Uterus (tissue), 4 donors: ENCODE results near the gene CPTP. TPM values are rescaled to one million over a fixed set of nuclear protein-coding genes. Genes with fewer than 3 reads are reported as not detected.

Experiments
- DNase-seq, 2 donors: peaks; one replicate each; pipeline ENCODE4 v3.0.0-alpha.2; 2019 to 2020
- H3K27ac ChIP-seq, 2 donors: fragments of 200-600 bp; sonication (generic); 1 replicate in 1 of 2; 2 replicates in 1 of 2; pipeline ENCODE4 v1.5.1; 2016 to 2018
- H3K27me3 ChIP-seq, 2 donors: fragments of 200-600 bp; sonication (generic); one replicate each; pipeline ENCODE4 v1.5.1; 2018 to 2019; ENCODE audit warnings: control low read depth in 1 of 2
- H3K36me3 ChIP-seq, 2 donors: fragments of 200-600 bp; sonication (generic); one replicate each; pipeline ENCODE4 v1.5.1; 2019; ENCODE audit warnings: control low read depth in 1 of 2
- H3K4me1 ChIP-seq, 2 donors: fragments of 200-600 bp; sonication (generic); one replicate each; pipeline ENCODE4 v1.5.1; 2018 to 2019; ENCODE audit warnings: control low read depth in 1 of 2
- H3K4me3 ChIP-seq, 2 donors: fragments of 200-600 bp; sonication (generic); 1 replicate in 1 of 2; 2 replicates in 1 of 2; pipeline ENCODE4 v1.5.1; 2018 to 2019; ENCODE audit warnings: mild to moderate bottlenecking in 1 of 2
- H3K9me3 ChIP-seq, 2 donors: fragments of 200-600 bp; sonication (generic); one replicate each; pipeline ENCODE4 v1.5.1; 2019; ENCODE audit warnings: control low read depth in 1 of 2
- POLR2A ChIP-seq, 2 donors: fragments of 450-650 bp; IDR thresholded peaks; one replicate each; pipeline ENCODE4 v1.6.1; 2016; ENCODE audit warnings: antibody characterized with exemption in 2 of 2, mild to moderate bottlenecking in 1 of 2, moderate library complexity in 1 of 2
- intact Hi-C: fragments of 100-400 bp; cut with DNase I; formaldehyde crosslinking; loops from one replicate; pipeline ENCODE4 v1.15.1; 2023; ENCODE audit warnings: low total_unique reads
- total RNA-seq, 4 donors: library from RNA; depleted of rRNA in 3 of 4; stranded (reverse); fragments of >200 nt in 3 of 4; gene quantifications; one replicate each; pipeline versions ENCODE4 v1.1.0 to v1.2.4, GENCODE V29; 2014 to 2023
- TF ChIP-seq, protein P1 (sequence below), 4 experiments: fragments of 200-600 bp in 2 of 4; fragments of 450-650 bp in 2 of 4; sonication (generic) in 2 of 4; IDR thresholded peaks; one replicate each; pipeline ENCODE4 v1.5.1; 2016 to 2019; ENCODE audit warnings: antibody characterized with exemption in 4 of 4, mild to moderate bottlenecking in 2 of 4, moderate library complexity in 1 of 4
- donor health status: DM: yes; HTN: yes; CAD: no.

CPTP gene
- total RNA-seq, 4 donors from 2014 or later = 3.5 to 23.9 (median 16.4) TPM

DNA sequence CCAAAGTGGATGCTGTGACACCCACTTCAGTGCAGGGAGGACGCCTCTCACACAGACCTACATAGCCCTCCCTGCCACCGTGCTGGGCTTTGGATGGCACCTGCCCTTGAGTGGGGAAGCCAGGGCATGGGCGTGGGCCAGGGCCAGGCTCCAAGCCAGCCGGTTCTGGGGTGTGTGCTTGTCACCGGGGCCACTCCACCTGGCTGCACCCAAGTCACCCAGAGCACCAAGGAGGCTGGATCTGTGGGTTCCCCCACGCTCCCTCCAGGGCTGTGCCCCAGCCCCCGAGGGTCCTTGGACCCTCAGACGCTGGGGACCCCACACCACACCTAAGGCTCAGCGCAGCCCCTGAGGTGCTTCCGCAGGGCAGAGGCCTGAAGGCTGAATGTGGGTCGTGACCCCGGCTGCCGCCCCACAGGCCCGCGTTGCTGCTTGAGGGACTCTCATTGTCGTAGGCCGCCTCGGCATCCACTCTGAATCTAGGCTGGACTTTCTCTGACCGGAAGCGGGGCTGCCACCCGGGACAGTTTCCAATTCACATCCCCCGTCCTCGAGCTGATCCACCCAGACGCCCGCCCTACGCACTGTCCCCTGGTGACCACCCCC is 32.3 kb downstream of the CPTP start:
- TF ChIP-seq, protein P1, sequence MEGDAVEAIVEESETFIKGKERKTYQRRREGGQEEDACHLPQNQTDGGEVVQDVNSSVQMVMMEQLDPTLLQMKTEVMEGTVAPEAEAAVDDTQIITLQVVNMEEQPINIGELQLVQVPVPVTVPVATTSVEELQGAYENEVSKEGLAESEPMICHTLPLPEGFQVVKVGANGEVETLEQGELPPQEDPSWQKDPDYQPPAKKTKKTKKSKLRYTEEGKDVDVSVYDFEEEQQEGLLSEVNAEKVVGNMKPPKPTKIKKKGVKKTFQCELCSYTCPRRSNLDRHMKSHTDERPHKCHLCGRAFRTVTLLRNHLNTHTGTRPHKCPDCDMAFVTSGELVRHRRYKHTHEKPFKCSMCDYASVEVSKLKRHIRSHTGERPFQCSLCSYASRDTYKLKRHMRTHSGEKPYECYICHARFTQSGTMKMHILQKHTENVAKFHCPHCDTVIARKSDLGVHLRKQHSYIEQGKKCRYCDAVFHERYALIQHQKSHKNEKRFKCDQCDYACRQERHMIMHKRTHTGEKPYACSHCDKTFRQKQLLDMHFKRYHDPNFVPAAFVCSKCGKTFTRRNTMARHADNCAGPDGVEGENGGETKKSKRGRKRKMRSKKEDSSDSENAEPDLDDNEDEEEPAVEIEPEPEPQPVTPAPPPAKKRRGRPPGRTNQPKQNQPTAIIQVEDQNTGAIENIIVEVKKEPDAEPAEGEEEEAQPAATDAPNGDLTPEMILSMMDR (IDR thresholded peaks at IDR 0.05) = no peak
- no peak for TF ChIP-seq POLR2A (IDR thresholded peaks at IDR 0.05)
- Histone ChIP-seq H3K27me3 (no peaks in the 10 kb centered on the region), H3K27ac (peak overlapping the region; percentile 96), H3K36me3 (no peaks in the 10 kb centered on the region), H3K4me3 (peak overlapping the region; percentile 68 to 70), H3K9me3 (no peaks in the 10 kb centered on the region), H3K4me1 (peaks cover 5 to 24% of the 10 kb centered on the region in 2 donors)
- DNase-seq = no peak
- intact Hi-C loops = loop anchor here (10.0 kb wide), 1 partner anchor 52 kb away; the partner anchor contains the start of genes ACAP3 and PUSL1

DNA sequence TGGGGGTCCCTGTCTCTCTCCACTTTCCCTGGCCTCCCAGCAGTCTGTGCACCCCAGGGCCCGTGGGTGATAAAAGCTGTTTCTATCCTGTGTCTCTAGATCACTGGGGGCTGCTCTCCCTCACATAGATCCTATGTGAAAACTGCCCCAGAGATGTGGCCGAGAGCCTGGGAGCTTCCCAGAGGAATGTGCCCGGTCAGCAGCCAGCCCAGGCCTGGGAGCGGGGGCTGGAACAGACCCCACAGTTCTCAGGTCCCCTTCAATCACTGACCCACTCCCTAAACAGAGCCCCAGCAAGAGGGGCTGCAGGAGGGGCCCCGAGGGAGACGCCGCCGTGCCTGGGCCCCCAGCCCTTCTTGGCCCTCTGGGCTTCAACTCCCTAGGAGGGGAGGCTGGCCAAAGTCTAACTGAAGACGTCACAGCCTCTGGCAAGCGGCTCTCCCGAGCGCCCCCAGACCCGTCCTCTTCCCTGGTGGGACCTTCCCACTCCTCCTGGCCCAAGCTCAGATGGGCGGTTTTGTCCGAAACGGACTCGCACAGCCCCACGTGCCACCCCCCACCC is 33.4 kb downstream of the CPTP start:
- no peaks in the 10 kb centered on the region for H3K9me3 ChIP-seq
- H3K27ac ChIP-seq = peak overlapping the region; percentile 96
- H3K4me3 ChIP-seq = peak overlapping the region; percentile 68 to 70
- intact Hi-C loops = loop anchor here (10.0 kb wide), 1 partner anchor 53 kb away; the partner anchor contains the start of genes ACAP3 and PUSL1
- no peak for DNase-seq
- no peak for TF ChIP-seq POLR2A (IDR thresholded peaks at IDR 0.05)
- H3K27me3 ChIP-seq = no peaks in the 10 kb centered on the region
- peaks cover 5 to 24% of the 10 kb centered on the region in 2 donors for H3K4me1 ChIP-seq
- H3K36me3 ChIP-seq = no peaks in the 10 kb centered on the region

DNA sequence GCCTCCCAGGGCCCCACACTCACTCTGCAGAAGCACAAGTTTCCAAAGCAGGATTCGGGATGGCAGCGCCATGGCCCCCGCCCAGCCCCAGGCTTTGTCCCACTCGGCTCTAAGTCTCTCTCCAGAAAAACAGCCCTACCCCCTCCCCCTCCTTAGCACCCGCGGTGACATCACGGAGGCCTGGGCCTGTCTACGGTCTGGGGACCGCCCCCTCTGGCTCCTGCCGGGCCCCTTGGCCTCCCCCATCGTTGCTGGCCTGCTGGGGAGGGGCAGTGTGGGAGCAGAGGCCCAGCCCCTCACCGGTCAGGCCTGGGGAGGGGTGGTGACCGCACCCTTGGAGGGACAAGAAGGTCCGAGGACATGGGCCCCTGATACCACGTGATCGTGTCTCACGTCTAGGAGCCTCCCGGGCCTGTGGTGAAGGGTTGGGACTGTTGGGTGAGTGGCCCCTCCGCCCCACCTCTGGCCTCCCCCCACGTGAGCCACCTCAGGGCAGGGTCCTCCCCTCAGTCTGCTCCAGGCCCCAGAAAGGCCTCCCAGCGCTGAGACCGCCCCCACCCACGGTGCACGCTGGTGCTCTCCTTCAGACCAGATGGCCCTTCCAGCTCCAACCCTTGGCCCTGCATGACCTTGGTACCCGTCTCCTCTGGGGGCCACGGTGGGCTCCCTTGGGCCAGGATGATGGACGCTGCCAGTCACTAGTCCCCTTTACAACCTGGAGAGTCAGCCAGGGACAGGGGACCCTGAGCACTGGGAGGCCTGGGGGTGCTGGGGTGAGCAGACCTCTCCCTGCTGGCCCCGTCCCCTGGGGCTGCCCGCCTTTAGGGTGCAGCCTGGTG is 34.0 kb downstream of the CPTP start, which contains the start of gene MXRA8:
Gene MXRA8, minus strand, starts transcription at position 123 of the 839 bp plus-strand sequence. Its CDS starts 51 bp downstream, at position 72.
- Histone ChIP-seq H3K27me3 (no peaks in the 10 kb centered on the region), H3K4me1 (peaks cover 5 to 24% of the 10 kb centered on the region in 2 donors), H3K4me3 (peak within 1 kb of the TSS; percentile 68 to 70), H3K27ac (peak within 1 kb of the TSS; percentile 96), H3K36me3 (no peaks in the 10 kb centered on the region), H3K9me3 (no peaks in the 10 kb centered on the region)
- intact Hi-C loops = loop anchor here (10.0 kb wide), 1 partner anchor 54 kb away; the partner anchor contains the start of genes ACAP3 and PUSL1
- TF ChIP-seq, protein P1 (IDR thresholded peaks at IDR 0.05) = no peak
- TF ChIP-seq POLR2A (IDR thresholded peaks at IDR 0.05) = peak; percentile 53 to 71
- DNase-seq = peak; percentile 93

DNA sequence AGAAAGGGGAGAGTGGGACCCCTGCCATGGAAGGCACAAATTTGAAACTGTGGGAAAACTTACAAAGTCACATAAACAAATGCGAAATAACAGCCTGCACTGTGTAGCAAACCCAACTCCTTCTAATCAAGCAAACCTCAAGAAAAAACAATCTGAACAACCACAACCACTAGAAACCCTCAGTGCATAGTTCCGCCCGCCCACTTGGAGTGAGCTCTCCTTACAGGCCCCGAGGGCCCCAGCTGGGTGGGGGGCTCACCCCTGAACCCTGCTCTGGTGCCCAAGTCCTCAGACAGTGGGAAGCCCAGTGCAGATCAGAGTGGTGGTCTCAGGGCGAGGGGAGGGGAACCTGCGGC is 34.7 kb downstream of the CPTP start:
- Histone ChIP-seq H3K27ac (peak overlapping the region; percentile 96), H3K27me3 (no peaks in the 10 kb centered on the region), H3K36me3 (no peaks in the 10 kb centered on the region), H3K4me1 (peaks cover 0 to 23% of the 10 kb centered on the region in 2 donors), H3K9me3 (no peaks in the 10 kb centered on the region), H3K4me3 (peak overlapping the region in 1 of 2 donors; percentile 68)
- TF ChIP-seq POLR2A (IDR thresholded peaks at IDR 0.05) = no peak
- TF ChIP-seq, protein P1 (IDR thresholded peaks at IDR 0.05) = no peak
- intact Hi-C loops = loop anchor here (10.0 kb wide), 1 partner anchor 54 kb away; the partner anchor contains the start of genes ACAP3 and PUSL1
- peak in 1 of 2 donors; percentile 44 for DNase-seq

DNA sequence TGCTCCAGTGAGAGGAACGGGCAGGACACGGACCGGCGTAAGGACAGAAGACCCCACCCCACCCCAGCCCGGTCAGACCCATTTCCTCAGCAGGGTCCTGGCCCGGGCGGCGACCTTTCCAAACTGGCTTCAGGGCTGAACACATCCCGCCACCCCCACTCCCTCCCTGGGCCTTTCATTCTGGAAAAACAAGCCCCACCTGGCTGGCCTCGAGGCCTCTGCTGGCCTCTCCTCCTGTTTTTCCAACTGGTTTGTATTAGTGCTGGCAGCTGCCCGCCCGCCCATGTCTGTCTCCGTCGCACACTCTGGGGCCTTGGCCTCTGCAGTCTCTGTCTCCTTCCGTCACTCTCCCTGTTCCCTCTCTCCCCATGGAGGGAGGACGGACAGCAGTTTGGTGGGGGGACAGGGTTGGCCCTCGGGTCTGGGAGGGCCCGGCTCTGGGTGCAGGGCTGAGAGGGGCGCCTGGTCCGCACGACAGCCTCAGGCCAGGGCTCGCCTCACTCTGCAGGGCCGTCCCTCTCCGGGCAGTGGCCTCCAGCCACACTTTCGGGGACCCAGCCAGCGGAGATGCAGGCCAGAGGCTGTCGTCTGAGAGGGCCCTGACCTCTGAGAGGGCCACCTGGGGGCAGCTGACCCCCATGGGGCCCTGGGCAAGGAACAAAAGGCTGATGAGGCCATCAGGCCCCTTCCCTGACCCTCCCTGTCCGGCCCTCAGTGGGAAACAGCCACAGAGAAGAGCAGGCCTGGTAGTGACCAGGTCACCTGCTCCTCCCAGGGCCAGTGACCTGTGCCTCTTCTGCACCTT is 35.3 kb downstream of the CPTP start:
- Histone ChIP-seq H3K4me3 (no peak overlapping the region), H3K36me3 (no peaks in the 10 kb centered on the region), H3K27me3 (no peaks in the 10 kb centered on the region), H3K27ac (peak overlapping the region; percentile 96), H3K9me3 (no peaks in the 10 kb centered on the region), H3K4me1 (peaks cover 0 to 17% of the 10 kb centered on the region in 2 donors)
- TF ChIP-seq POLR2A (IDR thresholded peaks at IDR 0.05) = peak in 1 of 2 donors; percentile 9
- TF ChIP-seq, protein P1 (IDR thresholded peaks at IDR 0.05) = no peak
- DNase-seq = peak; percentile 75 to 77
- intact Hi-C loops = loop anchor here (10.0 kb wide), 1 partner anchor 55 kb away; the partner anchor contains the start of genes ACAP3 and PUSL1
